HepG2 (cell line): ENCODE results near the gene ATF3. TPM values are rescaled to one million over a fixed set of nuclear protein-coding genes. Genes with fewer than 3 reads are reported as not detected.

Experiments used
- FOXP1 ChIP-seq, 2 experiments: fragments of 450-650 bp in 1 of 2; IDR thresholded peaks; 2 replicates each; pipeline ENCODE4 v1.6.1; 2017 to 2018; ENCODE audit warnings: antibody characterized with exemption in 1 of 2
- HNF4G ChIP-seq, 2 experiments: sonication (generic) in 1 of 2; formaldehyde crosslinking in 1 of 2; IDR thresholded peaks; 2 replicates each; pipeline versions ENCODE4 v1.4.0 to v1.6.1; 2011 to 2020; ENCODE audit warnings: borderline replicate concordance in 2 of 2, low read depth in 2 of 2, mild to moderate bottlenecking in 2 of 2, low read length in 1 of 2, missing genetic modification reagents in 1 of 2, moderate library complexity in 1 of 2
- MEF2D ChIP-seq: sonication (generic); formaldehyde crosslinking; IDR thresholded peaks from 2 replicates; pipeline ENCODE4 v1.5.1; 2020; ENCODE audit warnings: mild to moderate bottlenecking, missing genetic modification reagents
- MIXL1 ChIP-seq: IDR thresholded peaks from 2 replicates; pipeline ENCODE4 v1.6.1; 2016
- MTF2 ChIP-seq: sonication (generic); formaldehyde crosslinking; IDR thresholded peaks from 2 replicates; pipeline ENCODE4 v1.5.0; 2020; ENCODE audit warnings: missing genetic modification reagents, borderline replicate concordance
- PHF20 ChIP-seq: sonication (generic); formaldehyde crosslinking; IDR thresholded peaks from 2 replicates; pipeline ENCODE4 v1.5.0; 2020; ENCODE audit warnings: mild to moderate bottlenecking, missing genetic modification reagents
- RXRA ChIP-seq: sonication (generic); formaldehyde crosslinking; IDR thresholded peaks from 2 replicates; pipeline ENCODE4 v1.5.1; 2020; ENCODE audit warnings: missing genetic modification reagents
- SALL1 ChIP-seq: sonication (generic); formaldehyde crosslinking; IDR thresholded peaks from 2 replicates; pipeline ENCODE4 v1.8.0; 2022; ENCODE audit warnings: mild to moderate bottlenecking, missing genetic modification reagents
- SALL2 ChIP-seq: sonication (generic); formaldehyde crosslinking; IDR thresholded peaks from 2 replicates; pipeline ENCODE4 v1.8.1; 2023; ENCODE audit warnings: mild to moderate bottlenecking, missing genetic modification reagents, inconsistent platforms
- SRSF1 ChIP-seq: fragments of 200-400 bp; formaldehyde crosslinking; optimal IDR thresholded peaks from 2 replicates; pipeline ENCODE3; 2017; ENCODE audit warnings: mild to moderate bottlenecking, low read depth, low read length, moderate library complexity
- SSRP1 ChIP-seq: IDR thresholded peaks from 2 replicates; pipeline ENCODE4 v1.6.1; 2016; ENCODE audit warnings: control low read depth
- TEAD2 ChIP-seq: sonication (generic); formaldehyde crosslinking; IDR thresholded peaks from 2 replicates; pipeline ENCODE4 v1.9.0; 2021; ENCODE audit warnings: missing genetic modification reagents
- THAP11 ChIP-seq: IDR thresholded peaks from 2 replicates; pipeline ENCODE4 v1.6.1; 2016; ENCODE audit warnings: missing biosample characterization, missing genetic modification reagents
- XRCC5 ChIP-seq: fragments of 200-400 bp; formaldehyde crosslinking; optimal IDR thresholded peaks from 2 replicates; pipeline ENCODE3; 2017; ENCODE audit warnings: mild to moderate bottlenecking, low read length
- ZNF547 ChIP-seq: sonication (generic); formaldehyde crosslinking; IDR thresholded peaks from 2 replicates; pipeline ENCODE4 v1.5.1; 2020; ENCODE audit warnings: mild to moderate bottlenecking, missing genetic modification reagents
- polyA plus RNA-seq, 8 experiments: library from polyadenylated mRNA; depleted of rRNA in 3 of 8; stranded (reverse) in 7 of 8; unstranded in 1 of 8; fragments of >200 nt; fragmentation: Illumina TruSeq in 4 of 8; extraction: Trizol in 4 of 8; gene quantifications; 2 replicates each; pipeline versions ENCODE4 v1.2.1 to v1.2.3, GENCODE V29; 2011 to 2016; ENCODE audit warnings: low read depth in 4 of 8, missing spikeins in 1 of 8, mixed read lengths in 1 of 8; ENCODE audit not compliant: insufficient read depth in 1 of 8
- total RNA-seq, 5 experiments: library from RNA; depleted of rRNA; stranded (reverse); fragments of >200 nt; fragmentation: Illumina TruSeq; extraction: Trizol; gene quantifications; 2 replicates each; pipeline ENCODE4 v1.2.3, GENCODE V29; 2016; ENCODE audit warnings: low read depth in 1 of 5
- TF ChIP-seq, protein P1 (sequence below): sonication (generic); formaldehyde crosslinking; IDR thresholded peaks from 2 replicates; pipeline ENCODE4 v1.5.1; 2020; ENCODE audit warnings: missing genetic modification reagents, mild to moderate bottlenecking, borderline replicate concordance
- TF ChIP-seq, protein P2 (sequence below): IDR thresholded peaks from 2 replicates; pipeline ENCODE4 v1.6.1; 2016; ENCODE audit warnings: low read depth, missing genetic modification reagents, missing compliant biosample characterization
- TF ChIP-seq, protein P3 (sequence below): sonication (generic); formaldehyde crosslinking; IDR thresholded peaks from 2 replicates; pipeline ENCODE4 v1.8.0; 2022; ENCODE audit warnings: missing genetic modification reagents, mild to moderate bottlenecking, moderate library complexity, borderline replicate concordance

Gene ATF3
- total and polyA plus RNA-seq, 2 of the 13 experiments (the other 11 are each of a cell fraction or from before 2014, with no cell fraction given), result 5.0 to 13.0 TPM

DNA sequence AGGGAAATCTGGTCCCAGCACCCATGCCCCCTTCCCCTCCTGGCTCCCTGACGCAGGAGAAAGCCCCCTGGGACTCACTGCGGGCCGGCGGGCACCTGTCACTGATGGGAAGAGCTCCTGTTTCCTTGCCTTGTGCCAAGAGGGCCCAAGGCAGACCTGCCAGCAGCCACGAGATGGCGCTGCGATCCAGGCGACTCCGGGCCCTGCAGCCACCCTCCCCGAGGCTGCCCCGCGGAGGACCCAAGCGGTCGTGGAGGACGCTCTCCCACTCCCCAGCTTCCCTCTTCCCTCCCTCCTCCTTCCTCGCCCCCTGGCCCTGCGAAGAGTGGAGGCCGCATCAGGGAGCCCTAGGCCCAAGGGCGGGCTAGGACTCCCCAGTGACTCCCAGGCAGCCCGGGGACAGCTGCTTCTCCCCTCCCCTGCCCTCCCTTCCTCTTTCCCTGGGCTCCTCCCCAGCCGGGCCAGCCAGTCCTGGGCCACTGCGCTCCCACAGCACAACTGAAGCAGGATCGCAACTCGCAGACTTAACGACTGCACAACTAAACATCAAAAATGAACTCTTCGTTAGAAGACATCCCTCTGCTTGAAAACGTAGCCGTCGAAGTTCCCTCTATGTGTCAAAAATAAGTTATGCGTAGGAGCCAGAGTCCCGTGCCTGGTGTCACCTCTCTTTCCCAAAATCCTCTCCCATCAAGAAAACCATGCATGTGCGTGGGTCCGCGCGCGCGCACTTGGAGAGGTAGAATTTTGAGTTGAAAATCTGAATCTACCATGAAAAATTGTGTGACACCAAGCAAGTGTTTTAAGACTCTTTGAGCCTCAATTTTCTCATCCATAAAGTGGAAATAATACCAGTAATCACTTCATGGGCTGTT is 56.9 kb downstream of the ATF3 start (continued):
- TF ChIP-seq, protein P1, sequence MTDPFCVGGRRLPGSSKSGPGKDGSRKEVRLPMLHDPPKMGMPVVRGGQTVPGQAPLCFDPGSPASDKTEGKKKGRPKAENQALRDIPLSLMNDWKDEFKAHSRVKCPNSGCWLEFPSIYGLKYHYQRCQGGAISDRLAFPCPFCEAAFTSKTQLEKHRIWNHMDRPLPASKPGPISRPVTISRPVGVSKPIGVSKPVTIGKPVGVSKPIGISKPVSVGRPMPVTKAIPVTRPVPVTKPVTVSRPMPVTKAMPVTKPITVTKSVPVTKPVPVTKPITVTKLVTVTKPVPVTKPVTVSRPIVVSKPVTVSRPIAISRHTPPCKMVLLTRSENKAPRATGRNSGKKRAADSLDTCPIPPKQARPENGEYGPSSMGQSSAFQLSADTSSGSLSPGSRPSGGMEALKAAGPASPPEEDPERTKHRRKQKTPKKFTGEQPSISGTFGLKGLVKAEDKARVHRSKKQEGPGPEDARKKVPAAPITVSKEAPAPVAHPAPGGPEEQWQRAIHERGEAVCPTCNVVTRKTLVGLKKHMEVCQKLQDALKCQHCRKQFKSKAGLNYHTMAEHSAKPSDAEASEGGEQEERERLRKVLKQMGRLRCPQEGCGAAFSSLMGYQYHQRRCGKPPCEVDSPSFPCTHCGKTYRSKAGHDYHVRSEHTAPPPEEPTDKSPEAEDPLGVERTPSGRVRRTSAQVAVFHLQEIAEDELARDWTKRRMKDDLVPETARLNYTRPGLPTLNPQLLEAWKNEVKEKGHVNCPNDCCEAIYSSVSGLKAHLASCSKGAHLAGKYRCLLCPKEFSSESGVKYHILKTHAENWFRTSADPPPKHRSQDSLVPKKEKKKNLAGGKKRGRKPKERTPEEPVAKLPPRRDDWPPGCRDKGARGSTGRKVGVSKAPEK (CRISPR knock-in tag), result peak; percentile 98; the same call in 1 of the 2 replicates
- TF ChIP-seq, protein P2, sequence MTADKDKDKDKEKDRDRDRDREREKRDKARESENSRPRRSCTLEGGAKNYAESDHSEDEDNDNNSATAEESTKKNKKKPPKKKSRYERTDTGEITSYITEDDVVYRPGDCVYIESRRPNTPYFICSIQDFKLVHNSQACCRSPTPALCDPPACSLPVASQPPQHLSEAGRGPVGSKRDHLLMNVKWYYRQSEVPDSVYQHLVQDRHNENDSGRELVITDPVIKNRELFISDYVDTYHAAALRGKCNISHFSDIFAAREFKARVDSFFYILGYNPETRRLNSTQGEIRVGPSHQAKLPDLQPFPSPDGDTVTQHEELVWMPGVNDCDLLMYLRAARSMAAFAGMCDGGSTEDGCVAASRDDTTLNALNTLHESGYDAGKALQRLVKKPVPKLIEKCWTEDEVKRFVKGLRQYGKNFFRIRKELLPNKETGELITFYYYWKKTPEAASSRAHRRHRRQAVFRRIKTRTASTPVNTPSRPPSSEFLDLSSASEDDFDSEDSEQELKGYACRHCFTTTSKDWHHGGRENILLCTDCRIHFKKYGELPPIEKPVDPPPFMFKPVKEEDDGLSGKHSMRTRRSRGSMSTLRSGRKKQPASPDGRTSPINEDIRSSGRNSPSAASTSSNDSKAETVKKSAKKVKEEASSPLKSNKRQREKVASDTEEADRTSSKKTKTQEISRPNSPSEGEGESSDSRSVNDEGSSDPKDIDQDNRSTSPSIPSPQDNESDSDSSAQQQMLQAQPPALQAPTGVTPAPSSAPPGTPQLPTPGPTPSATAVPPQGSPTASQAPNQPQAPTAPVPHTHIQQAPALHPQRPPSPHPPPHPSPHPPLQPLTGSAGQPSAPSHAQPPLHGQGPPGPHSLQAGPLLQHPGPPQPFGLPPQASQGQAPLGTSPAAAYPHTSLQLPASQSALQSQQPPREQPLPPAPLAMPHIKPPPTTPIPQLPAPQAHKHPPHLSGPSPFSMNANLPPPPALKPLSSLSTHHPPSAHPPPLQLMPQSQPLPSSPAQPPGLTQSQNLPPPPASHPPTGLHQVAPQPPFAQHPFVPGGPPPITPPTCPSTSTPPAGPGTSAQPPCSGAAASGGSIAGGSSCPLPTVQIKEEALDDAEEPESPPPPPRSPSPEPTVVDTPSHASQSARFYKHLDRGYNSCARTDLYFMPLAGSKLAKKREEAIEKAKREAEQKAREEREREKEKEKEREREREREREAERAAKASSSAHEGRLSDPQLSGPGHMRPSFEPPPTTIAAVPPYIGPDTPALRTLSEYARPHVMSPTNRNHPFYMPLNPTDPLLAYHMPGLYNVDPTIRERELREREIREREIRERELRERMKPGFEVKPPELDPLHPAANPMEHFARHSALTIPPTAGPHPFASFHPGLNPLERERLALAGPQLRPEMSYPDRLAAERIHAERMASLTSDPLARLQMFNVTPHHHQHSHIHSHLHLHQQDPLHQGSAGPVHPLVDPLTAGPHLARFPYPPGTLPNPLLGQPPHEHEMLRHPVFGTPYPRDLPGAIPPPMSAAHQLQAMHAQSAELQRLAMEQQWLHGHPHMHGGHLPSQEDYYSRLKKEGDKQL, result no peak
- TF ChIP-seq HNF4G (IDR thresholded peaks at IDR 0.05; ENCODE audit: borderline replicate concordance, low read depth, low read length) (no peak), HNF4G (CRISPR knock-in tag; IDR thresholded peaks at IDR 0.05; ENCODE audit: borderline replicate concordance, low read depth) (0 out of 2 replicates have a peak, but pooled peaks have one; percentile 41), FOXP1 (IDR thresholded peaks at IDR 0.05) (no peak), FOXP1 (CRISPR knock-in tag; IDR thresholded peaks at IDR 0.05) (no peak), RXRA (CRISPR knock-in tag) (peak; percentile 26; the same call in 1 of the 2 replicates), SSRP1 (CRISPR knock-in tag) (no peak), SALL2 (CRISPR knock-in tag) (peak; percentile 79; the same call in 1 of the 2 replicates), SRSF1 (no peak), SALL1 (CRISPR knock-in tag) (peak; percentile 74), PHF20 (CRISPR knock-in tag) (no peak), MEF2D (CRISPR knock-in tag) (peak; percentile 55; the same call in 1 of the 2 replicates), XRCC5 (peak; percentile 60), MIXL1 (CRISPR knock-in tag) (no peak), MTF2 (CRISPR knock-in tag) (peak; percentile 57; the same call in 1 of the 2 replicates), TEAD2 (CRISPR knock-in tag) (no peak), ZNF547 (CRISPR knock-in tag) (0 out of 2 replicates have a peak, but pooled peaks have one; percentile 38), THAP11 (peak; percentile 46; the same call in 1 of the 2 replicates)
- TF ChIP-seq, protein P3, sequence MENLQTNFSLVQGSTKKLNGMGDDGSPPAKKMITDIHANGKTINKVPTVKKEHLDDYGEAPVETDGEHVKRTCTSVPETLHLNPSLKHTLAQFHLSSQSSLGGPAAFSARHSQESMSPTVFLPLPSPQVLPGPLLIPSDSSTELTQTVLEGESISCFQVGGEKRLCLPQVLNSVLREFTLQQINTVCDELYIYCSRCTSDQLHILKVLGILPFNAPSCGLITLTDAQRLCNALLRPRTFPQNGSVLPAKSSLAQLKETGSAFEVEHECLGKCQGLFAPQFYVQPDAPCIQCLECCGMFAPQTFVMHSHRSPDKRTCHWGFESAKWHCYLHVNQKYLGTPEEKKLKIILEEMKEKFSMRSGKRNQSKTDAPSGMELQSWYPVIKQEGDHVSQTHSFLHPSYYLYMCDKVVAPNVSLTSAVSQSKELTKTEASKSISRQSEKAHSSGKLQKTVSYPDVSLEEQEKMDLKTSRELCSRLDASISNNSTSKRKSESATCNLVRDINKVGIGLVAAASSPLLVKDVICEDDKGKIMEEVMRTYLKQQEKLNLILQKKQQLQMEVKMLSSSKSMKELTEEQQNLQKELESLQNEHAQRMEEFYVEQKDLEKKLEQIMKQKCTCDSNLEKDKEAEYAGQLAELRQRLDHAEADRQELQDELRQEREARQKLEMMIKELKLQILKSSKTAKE (CRISPR knock-in tag), result no peak
